ENCODE measurements around the gene POLE2. TPM values are rescaled to one million over a fixed set of nuclear protein-coding genes. Genes with fewer than 3 reads are reported as not detected.

Gene POLE2
- total and polyA plus RNA-seq, 2 of the 13 experiments (the other 11 are each of a cell fraction or from before 2014, with no cell fraction given) = 16.6 to 37.0 TPM

GRCh38 chr14:49659526-49660455 is 28.2 kb downstream of the POLE2 start (continued):
- TF ChIP-seq KAT8 (CRISPR knock-in tag; IDR thresholded peaks at IDR 0.05) (peak; percentile 34; the same call in 1 of the 2 replicates), ZNF331 (CRISPR knock-in tag; IDR thresholded peaks at IDR 0.05) (peak; percentile 56; the same call in 1 of the 2 replicates), SOX6 (IDR thresholded peaks at IDR 0.05) (no peak), SOX6 (CRISPR knock-in tag; IDR thresholded peaks at IDR 0.05) (peak; percentile 49), RFX5 (IDR thresholded peaks at IDR 0.05; ENCODE audit: low read depth, low read length) (peak; percentile 36; the same call in 1 of the 2 replicates), PPARG (CRISPR knock-in tag; conservative IDR thresholded peaks at IDR 0.05) (0 out of 2 replicates have a peak, but pooled peaks have one; percentile 34), SOX13 (IDR thresholded peaks at IDR 0.05) (no peak), SOX13 (CRISPR knock-in tag; conservative IDR thresholded peaks at IDR 0.05 in 1 of 2, IDR thresholded peaks at IDR 0.05 in 1 of 2) (peak in 1 of 2 experiments; percentile 72; a peak in 2 of 4 replicates), FOXP4 (CRISPR knock-in tag; IDR thresholded peaks at IDR 0.05) (peak; percentile 64), HMG20A (CRISPR knock-in tag; IDR thresholded peaks at IDR 0.05; ENCODE audit: borderline replicate concordance) (peak; percentile 54; the same call in 1 of the 2 replicates), GABPA (IDR thresholded peaks at IDR 0.05; ENCODE audit: low read depth, low read length) (no peak), GABPA (CRISPR knock-in tag; IDR thresholded peaks at IDR 0.05; ENCODE audit: low read depth) (0 out of 2 replicates have a peak, but pooled peaks have one; percentile 13), RCOR2 (CRISPR knock-in tag; IDR thresholded peaks at IDR 0.05) (0 out of 2 replicates have a peak, but pooled peaks have one; percentile 21), NCOA2 (CRISPR knock-in tag; IDR thresholded peaks at IDR 0.05) (peak; percentile 45; the same call in 1 of the 2 replicates), ZNF552 (CRISPR knock-in tag; IDR thresholded peaks at IDR 0.05; ENCODE audit: borderline replicate concordance) (no peak), ATF1 (CRISPR knock-in tag; IDR thresholded peaks at IDR 0.05) (no peak), RFX3 (CRISPR knock-in tag; IDR thresholded peaks at IDR 0.05) (0 out of 2 replicates have a peak, but pooled peaks have one; percentile 31), ZNF382 (CRISPR knock-in tag; IDR thresholded peaks at IDR 0.05; ENCODE audit: borderline replicate concordance) (no peak), CREM (IDR thresholded peaks at IDR 0.05) (peak; percentile 41; the same call in 1 of the 2 replicates), CREM (CRISPR knock-in tag; IDR thresholded peaks at IDR 0.05) (no peak), HIC2 (CRISPR knock-in tag; IDR thresholded peaks at IDR 0.05; ENCODE audit: low read depth) (no peak), TBL1XR1 (IDR thresholded peaks at IDR 0.05; ENCODE audit: borderline replicate concordance, low read length, partially characterized antibody) (peak; percentile 44), ZNF234 (CRISPR knock-in tag; conservative IDR thresholded peaks at IDR 0.05) (no peak), ZMYM4 (CRISPR knock-in tag; IDR thresholded peaks at IDR 0.05) (peak; percentile 31; the same call in 1 of the 2 replicates), HNF4A (CRISPR knock-in tag; IDR thresholded peaks at IDR 0.05) (peak; percentile 25; the same call in 1 of the 2 replicates)
- TF ChIP-seq, protein P1, sequence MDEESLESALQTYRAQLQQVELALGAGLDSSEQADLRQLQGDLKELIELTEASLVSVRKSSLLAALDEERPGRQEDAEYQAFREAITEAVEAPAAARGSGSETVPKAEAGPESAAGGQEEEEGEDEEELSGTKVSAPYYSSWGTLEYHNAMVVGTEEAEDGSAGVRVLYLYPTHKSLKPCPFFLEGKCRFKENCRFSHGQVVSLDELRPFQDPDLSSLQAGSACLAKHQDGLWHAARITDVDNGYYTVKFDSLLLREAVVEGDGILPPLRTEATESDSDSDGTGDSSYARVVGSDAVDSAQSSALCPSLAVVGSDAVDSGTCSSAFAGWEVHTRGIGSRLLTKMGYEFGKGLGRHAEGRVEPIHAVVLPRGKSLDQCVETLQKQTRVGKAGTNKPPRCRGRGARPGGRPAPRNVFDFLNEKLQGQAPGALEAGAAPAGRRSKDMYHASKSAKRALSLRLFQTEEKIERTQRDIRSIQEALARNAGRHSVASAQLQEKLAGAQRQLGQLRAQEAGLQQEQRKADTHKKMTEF (CRISPR knock-in tag; IDR thresholded peaks at IDR 0.05) = peak; percentile 52
